HG03108 (cell line): Measurements from ENCODE around the gene HGD.
"Not testable (repeated sequence)": the region's sequence is repeated elsewhere in the genome, so short reads cannot be mapped to it uniquely, and the experiment has no call there.

Experiments
- ATAC-seq: cut with Tn5 transposase; IDR thresholded peaks from one replicate; pipeline ENCODE4 v1.9.1; 2021; ENCODE audit warnings: moderate library complexity; ENCODE audit not compliant: unreplicated experiment

The HGD gene

GRCh38 chr3:120680193-120680894 lies 1.7 kb downstream of the HGD start:
- no peak for ATAC-seq

- no peak for ATAC-seq
Observed at GRCh38 chr3:120678984-120679383, 3.1 kb downstream of the HGD start.

DNA sequence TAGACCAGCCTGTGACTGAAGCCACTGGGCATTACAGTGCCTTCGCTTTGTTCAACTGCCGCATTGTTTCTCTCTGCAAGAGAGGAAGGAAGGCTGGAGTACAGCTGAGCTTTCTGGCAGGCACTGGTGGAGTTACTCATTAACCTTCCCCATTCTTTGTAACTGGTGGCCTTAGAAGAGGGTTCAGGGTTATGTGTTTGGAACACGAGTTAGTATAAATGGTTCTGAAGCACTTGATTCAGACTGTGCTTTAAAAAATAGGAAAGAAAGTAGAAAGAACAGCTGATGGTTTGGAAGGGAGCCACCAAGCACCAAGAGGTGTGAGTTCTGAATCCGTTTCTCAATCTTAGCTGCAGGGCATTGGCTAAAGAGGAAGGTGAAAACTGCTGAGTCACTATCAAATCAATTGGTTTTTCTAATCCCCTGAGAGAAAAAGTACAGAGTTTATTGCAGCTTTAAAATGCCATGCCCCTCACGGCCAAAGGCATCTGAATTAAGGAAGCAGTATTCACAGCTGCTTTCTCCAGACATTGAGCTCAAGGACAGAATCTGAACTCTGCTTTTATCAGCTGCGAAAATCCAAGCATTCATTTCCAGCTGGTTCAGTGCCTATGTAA lies 3.6 kb downstream of the HGD start:
- peak; percentile 87 for ATAC-seq

DNA sequence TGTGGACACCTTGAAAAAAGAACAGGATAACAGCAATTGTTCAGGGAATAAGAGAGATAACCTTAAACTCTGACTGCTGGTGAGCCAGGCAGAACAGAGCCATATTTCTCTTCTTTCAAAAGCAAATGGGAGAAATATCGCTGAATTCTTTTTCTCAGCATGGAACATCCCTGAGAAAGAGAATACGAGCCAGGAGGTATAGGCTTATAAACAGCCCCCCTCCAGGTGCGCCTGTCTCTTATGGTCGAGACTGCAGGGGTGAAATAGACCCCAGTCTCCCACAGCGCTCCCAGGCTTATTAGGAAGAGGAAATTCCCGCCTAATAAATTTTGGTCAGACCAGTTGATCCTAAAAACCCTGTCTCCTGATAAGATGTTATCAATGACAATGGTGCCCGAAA lies 4.8 kb downstream of the HGD start:
- ATAC-seq: not testable (repeated sequence)

DNA sequence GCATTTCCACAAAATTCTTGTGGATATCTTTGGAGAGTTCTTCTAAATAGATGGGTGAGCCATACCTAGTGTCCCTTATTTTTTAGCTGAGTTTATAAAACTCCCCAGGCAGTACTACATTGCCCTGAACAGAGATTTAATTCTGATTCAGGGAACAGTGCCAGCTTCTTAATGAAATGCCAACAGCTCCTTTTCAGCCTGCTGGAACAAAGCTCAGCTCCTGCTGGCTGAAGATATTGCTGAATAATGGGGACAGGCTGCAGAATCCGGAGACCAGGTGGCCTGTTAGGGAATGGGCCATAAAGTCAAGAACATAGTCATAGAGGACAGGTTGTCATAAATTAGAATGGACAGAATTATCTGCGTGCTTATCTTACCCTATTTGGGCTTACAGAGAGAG lies 8.9 kb downstream of the HGD start:
- ATAC-seq: no peak

DNA sequence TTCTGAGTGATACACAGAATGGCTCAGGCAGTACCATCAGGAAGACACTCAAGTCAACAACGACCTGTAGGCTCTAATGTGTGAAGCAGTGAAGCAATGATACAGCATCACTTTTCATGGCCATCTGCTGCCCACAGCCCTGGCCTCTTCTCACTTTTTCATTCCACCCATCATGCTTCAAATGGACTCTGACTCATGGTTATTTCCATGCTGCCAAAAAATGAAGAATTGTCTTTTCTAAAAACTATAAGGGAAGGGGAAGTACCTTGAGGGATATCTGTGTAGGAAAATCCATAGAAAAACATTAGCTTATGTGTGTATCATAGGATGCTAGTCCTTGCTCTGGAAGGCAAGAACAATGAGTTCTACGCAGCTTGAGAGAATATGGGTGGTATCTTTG lies 11.5 kb downstream of the HGD start:
- ATAC-seq: no peak

DNA sequence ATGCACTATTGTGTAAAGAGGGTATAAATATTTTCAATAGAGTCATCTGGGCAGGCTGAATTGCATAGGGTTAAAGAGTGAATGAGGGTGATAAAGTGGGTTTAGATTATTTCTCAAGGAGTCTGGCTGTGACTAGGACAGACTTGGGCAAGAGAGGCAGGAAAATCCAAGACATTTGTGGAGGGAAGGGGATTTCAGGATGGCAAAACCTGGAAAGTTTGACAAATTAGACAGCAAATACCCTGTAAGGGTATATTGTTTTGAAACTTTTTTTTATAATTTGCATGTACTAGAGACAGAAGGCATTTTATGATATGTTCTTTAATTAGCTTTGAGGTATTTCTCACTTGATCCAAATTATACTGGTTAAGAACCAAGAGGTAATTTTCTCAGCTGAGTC lies 17.1 kb downstream of the HGD start:
- ATAC-seq: no peak

GRCh38 chr3:120661945-120662344 lies 20.1 kb downstream of the HGD start:
- ATAC-seq: no peak

DNA sequence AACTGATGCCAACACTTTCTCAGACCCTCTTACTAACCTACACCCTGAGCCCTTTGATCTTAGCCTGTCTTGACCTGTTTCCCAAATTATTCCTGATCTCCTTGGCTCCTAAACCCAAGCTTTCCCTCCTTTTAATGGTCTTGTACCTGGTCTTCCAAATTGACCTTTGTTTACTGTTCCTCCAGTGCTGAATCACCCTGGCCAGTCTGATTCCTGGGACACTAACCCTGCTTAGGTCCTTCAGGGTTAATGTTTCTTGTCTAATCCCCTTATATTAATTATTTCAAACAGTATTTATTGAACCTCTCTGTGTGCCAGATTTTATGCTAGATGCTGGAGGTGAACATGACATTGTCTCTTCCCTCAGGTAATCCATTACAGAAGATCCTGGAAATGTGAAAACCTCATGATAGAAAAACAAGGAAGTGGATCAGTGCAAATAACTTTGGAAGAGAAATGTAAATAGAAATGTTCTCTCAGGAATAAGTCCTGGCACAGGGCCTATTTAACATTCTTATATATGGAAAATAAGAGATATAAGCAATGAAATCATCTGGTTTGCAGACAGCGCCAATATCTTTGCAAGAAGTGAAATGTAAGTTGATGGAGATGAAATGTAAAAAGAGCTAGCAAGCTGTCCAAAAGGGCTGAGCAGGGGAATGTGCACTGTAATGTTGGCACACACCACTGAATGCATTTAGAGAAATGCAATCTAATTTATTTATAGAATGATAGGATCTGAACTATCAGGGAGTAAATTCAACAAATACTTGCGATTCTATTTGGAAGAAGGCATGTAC lies 20.7 kb downstream of the HGD start:
- ATAC-seq: no peak

DNA sequence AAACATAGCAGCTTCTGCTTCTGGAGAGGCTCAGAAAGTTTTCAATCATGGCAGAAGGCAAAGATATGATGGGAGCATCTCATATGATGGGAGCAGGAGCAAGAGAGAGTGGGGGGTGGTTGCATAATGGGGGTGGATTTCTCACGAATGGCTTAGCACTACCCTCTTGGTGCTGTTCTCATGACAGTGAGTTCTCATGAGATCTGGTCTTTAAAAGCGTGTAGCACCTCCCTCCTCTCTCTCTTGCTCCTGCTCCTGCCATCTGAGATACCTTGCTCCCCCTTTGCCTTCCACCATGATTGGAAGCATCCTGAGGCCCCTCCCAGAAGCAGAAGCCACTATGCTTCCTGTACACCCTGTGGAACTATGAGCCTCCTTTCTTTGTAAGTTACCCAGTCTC lies 22.2 kb downstream of the HGD start:
- no peak for ATAC-seq

DNA sequence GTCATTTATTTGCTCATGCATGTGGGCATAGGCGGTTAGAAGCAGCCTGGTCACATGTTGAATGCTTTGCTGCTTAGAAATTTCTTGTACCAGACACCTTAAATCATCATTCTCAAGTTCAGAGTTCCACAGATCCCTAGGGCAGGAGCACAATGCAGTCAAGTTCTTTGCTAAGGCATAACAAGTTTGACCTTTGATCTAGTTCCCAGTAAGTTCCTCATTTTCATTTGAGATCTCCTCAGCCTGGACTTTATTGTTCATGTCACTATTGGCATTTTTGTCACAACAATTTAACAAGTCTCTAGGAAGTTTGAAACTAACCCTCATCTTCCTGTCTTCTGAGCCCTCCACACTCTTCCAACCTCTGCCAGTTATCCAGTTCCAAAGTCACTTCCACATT lies 22.8 kb downstream of the HGD start:
- no peak for ATAC-seq

GRCh38 chr3:120652896-120653545 lies 29.0 kb downstream of the HGD start:
- ATAC-seq: no peak

DNA sequence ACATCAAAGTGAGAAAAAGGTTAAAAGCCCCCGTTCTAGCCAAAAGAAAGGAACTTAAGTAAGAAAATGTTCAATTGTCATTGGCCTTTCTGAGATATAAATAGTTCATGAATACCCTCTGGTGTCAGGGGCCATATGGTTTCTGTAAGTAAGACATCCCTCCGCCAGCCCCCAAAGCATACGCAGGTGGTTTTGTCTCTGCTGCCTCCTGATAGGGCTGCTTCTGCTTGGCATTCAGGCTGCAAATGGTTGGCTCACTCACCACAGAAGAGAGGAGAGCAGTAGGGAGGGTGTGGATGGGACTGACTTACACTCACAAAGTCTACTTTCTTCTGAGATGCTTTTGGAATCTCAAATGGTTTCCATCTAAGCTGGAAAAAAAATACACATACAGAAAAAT lies 29.8 kb downstream of the HGD start:
- ATAC-seq: no peak

DNA sequence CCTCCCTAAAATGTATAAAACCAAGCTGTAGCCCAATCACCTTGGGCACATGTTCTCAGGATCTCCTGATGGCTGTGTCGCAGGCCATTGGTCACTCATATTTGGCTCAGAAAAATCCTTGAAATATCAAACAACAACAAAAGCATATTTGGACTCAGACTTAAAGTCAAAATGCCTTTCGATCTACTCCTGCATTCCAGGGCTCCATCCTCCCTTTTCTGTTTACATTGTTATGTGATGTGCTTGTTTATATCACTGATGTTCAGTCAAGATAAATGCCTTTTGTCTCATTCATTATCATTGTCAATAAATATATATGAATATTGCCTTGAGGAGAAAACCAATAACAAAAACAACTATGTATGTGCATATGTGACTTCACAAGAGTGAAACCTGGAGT lies 31.7 kb downstream of the HGD start:
- ATAC-seq: no peak

GRCh38 chr3:120649830-120650233 lies 32.2 kb downstream of the HGD start:
- ATAC-seq: no peak

GRCh38 chr3:120648290-120648689 lies 33.7 kb downstream of the HGD start:
- no peak for ATAC-seq

DNA sequence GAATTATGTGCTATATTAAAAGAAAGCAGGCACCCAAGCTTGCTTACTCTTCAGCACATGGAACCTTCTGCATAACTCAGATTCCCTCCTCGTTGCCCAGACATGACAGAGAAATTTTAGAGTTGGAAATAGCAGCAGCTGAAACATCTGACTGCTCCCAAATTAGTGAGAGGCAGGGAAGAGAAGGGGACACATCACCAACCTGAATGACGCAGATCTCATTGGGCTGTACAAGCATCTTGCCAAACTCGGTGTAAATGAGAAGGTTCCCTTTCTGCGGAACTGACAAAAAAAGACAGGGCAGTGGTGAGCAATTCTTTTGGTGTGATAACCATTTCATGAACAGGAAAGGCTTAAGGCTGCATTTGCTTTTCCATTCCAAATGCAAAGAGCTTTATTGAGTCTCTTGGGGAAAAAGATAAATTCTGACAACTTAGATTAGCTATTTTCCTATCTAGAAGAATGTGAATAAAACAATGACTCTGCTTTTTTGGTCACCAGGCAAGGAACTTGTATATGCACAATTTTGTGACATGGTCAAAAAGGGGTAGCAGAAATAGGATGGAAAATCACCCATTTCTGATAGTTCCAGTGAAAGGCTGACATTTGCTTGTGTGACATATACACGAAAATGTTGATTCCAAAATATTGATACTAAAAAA lies 35.1 kb downstream of the HGD start:
- ATAC-seq: no peak

DNA sequence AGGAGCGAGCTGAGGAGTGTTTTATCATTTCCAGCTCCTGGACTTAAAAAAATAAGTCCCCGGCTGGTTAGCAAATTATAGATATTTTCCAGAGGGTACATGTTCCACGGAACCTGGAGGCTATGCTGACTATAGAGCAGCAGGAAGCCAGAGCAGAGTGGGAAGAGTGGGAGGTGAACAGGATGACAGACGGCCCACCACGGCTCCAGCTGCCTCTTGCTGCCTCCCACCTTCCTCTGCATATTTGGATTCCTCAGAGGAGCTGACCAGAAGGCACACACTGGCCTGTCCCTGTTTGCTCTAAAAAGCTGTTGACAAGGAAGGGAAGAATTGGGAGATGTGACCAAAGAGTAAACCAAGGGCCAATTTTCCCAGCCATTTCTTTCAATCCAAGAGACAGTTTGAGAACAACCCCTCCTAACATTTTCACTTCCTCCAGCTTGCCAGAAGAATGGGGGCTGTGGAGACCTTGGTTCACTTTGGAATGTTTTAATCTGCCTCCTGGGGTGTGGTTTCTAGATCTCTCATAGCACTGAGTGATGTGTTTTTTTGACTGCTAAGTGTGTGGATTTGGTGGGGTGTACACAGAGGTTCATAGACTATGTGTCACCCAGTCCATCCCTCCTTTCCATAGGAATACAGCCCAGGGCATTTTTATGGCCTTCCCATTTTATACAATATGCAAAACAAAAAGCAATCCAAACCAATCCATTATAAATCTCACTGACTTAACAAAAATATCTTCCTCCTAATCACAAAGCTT lies 36.8 kb downstream of the HGD start:
- ATAC-seq: no peak

- ATAC-seq: no peak
Observed at GRCh38 chr3:120642368-120642948, 39.6 kb downstream of the HGD start.

- ATAC-seq: no peak
Observed at GRCh38 chr3:120641696-120642246, 40.3 kb downstream of the HGD start.
